G401.6 (cell line): ENCODE data around the gene AOAH.
A peak's percentile ranks its signal among the peaks of the same experiment; 100 is the strongest.
"Not testable (repeated sequence)": the region's sequence is repeated elsewhere in the genome, so short reads cannot be mapped to it uniquely, and the experiment has no call there.

ENCODE experiments used
- FAIRE-seq: peaks from 2 replicates; lab custom pipeline; 2012; peaks lifted over from hg19 to GRCh38; lab: Jason Lieb, UNC

The AOAH gene

GRCh38 chr7:36506820-36507219, 217.5 kb downstream of the AOAH start:
- FAIRE-seq = no peak

DNA sequence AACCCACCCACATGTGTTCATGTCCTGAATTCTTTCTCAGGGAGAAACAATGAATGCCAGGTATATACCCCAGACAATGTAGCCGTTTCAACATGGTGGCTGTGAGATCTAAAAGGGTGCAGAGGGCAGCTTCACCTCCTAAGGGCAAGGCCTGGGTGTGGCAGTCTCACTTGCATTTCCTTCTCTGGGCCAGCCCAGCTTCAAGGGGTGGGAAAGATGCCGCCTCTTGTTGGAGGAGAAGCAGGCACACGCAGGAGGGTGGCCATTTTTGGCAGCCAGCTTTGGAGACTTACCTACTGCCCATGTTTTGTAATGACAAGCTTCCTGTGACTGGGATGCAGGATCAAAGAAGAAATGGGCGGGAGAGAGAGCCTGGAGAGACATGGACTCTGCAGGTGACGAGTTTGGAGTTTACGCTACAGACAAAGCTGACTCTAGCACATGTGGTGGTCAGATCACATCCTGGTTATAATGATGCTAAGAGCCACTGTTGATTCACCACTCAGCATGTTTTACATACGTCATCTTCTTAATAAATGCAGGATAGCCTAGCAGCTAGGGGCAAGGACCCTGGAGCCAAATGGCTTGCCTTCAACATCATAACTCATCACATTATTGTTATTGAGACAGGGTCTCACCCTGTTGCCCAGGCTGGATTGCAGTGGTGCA, 218.0 kb downstream of the AOAH start:
- no peak for FAIRE-seq

GRCh38 chr7:36504617-36505016, 219.7 kb downstream of the AOAH start:
- not testable (repeated sequence) for FAIRE-seq

DNA sequence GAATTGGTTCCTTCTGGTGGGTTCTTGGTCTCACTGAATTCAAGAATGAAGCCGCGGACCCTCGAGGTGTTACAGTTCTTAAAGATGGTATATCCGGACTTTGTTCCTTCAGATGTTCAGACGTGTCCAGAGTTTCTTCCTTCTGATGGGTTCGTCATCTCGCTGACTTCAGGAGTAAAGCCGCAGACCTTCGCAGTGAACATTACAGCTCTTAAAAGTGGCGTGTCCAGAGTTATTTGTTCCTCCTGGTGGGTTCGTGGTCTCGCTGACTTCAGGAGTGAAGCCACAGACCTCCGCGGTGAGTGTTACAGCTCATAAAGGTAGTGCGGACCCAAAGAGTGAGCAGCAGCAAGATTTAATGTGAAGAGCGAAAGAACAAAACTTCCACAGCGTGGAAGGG, 220.1 kb downstream of the AOAH start:
- FAIRE-seq = not testable (repeated sequence)

- no peak for FAIRE-seq
These were observed 226.5 kb downstream of the AOAH start for GRCh38 chr7:36497775-36498174.

- FAIRE-seq = not testable (repeated sequence)
These were observed 227.1 kb downstream of the AOAH start for GRCh38 chr7:36497176-36497575.

- no peak for FAIRE-seq
These were observed 227.7 kb downstream of the AOAH start for GRCh38 chr7:36496576-36496975.

GRCh38 chr7:36491317-36491716, 233.0 kb downstream of the AOAH start:
- FAIRE-seq = no peak

GRCh38 chr7:36490419-36490830, 233.9 kb downstream of the AOAH start:
- FAIRE-seq = no peak

DNA sequence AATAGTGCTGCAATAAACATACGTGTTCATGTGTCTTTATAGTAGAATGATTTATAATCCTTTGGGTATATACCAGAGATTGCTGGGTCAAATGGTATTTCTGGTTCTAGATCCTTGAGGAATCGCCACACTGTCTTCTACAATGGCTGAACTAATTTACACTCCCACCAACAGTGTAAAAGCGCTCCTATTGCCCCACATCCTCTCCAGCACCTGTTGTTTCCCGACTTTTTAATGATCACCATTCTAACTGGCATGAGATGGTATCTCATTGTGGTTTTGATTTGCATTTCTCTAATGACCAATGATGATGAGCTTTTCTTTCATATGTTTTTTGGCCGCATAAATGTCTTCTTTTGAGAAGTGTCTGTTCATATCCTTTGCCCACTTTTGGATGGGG, 235.6 kb downstream of the AOAH start:
- not testable (repeated sequence) for FAIRE-seq

GRCh38 chr7:36487756-36488336, 236.4 kb downstream of the AOAH start:
- peak; percentile 91 for FAIRE-seq

GRCh38 chr7:36486336-36486735, 238.0 kb downstream of the AOAH start:
- FAIRE-seq = no peak

GRCh38 chr7:36484265-36484664, 240.0 kb downstream of the AOAH start:
- FAIRE-seq = no peak

- FAIRE-seq = not testable (repeated sequence)
These were observed 240.4 kb downstream of the AOAH start for GRCh38 chr7:36483853-36484252.

GRCh38 chr7:36478745-36479144, 245.5 kb downstream of the AOAH start:
- FAIRE-seq = no peak

- FAIRE-seq = no peak
These were observed 248.9 kb downstream of the AOAH start for GRCh38 chr7:36475381-36475780.

- FAIRE-seq = no peak
These were observed 249.3 kb downstream of the AOAH start for GRCh38 chr7:36475011-36475342.

GRCh38 chr7:36474283-36475010, 249.8 kb downstream of the AOAH start:
- FAIRE-seq = no peak

- no peak for FAIRE-seq
These were observed 250.6 kb downstream of the AOAH start for GRCh38 chr7:36473454-36474282.

GRCh38 chr7:36472141-36472729, 252.1 kb downstream of the AOAH start:
- FAIRE-seq = no peak

DNA sequence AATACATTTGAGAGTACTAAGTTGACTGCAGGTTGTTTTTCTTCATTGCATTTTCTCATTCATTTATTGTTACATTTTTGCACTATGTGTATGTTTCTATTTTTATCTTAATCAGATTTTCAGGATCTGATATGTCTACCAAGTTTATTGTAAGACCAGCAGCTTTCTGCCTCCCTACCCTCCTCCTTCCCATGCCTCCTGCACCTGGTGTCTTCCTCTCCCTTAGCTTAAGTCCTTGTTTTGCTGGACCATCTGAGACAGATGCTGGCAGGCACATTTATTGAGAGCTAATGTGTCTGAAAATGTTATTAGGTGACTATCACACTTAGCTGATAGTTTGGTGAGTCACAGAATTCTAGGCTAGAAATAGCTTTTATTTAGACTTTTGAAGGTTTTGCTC, 255.1 kb downstream of the AOAH start:
- FAIRE-seq = no peak

- no peak for FAIRE-seq
These were observed 255.8 kb downstream of the AOAH start for GRCh38 chr7:36468370-36469101.
